Measurements from ENCODE around the gene GPR84.

- TF ChIP-seq POLR2A (IDR thresholded peaks at IDR 0.05) (no peak), POLR2AphosphoS5 (IDR thresholded peaks at IDR 0.05) (no peak)
- TF ChIP-seq, protein P1, sequence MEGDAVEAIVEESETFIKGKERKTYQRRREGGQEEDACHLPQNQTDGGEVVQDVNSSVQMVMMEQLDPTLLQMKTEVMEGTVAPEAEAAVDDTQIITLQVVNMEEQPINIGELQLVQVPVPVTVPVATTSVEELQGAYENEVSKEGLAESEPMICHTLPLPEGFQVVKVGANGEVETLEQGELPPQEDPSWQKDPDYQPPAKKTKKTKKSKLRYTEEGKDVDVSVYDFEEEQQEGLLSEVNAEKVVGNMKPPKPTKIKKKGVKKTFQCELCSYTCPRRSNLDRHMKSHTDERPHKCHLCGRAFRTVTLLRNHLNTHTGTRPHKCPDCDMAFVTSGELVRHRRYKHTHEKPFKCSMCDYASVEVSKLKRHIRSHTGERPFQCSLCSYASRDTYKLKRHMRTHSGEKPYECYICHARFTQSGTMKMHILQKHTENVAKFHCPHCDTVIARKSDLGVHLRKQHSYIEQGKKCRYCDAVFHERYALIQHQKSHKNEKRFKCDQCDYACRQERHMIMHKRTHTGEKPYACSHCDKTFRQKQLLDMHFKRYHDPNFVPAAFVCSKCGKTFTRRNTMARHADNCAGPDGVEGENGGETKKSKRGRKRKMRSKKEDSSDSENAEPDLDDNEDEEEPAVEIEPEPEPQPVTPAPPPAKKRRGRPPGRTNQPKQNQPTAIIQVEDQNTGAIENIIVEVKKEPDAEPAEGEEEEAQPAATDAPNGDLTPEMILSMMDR (IDR thresholded peaks at IDR 0.05), result no peak
These were observed 9.6 kb upstream of the GPR84 start for GRCh38 chr12:54373649-54374561.

All from sigmoid colon (tissue), 4 donors.